Endometrial microvascular endothelial cells (primary cell): Measurements from ENCODE around the gene SLC19A2. TPM values are rescaled to one million over a fixed set of nuclear protein-coding genes. Genes with fewer than 3 reads are reported as not detected.
"Not testable (repeated sequence)": the region's sequence is repeated elsewhere in the genome, so short reads cannot be mapped to it uniquely, and the experiment has no call there.

ENCODE experiments used
- in situ Hi-C: cut with HindIII; loops from 2 replicates; pipeline ENCODE4 v1.10.0; 2017; ENCODE audit warnings: low sequenced_read_pairs, low pct_unique_long_range_greater_than_20kb; ENCODE audit errors: inconsistent ontology term
- total RNA-seq: library from RNA; depleted of rRNA; stranded (reverse); fragments of >200 nt; gene quantifications from one replicate; pipeline ENCODE4 v1.2.3, GENCODE V29; 2015; ENCODE audit errors: inconsistent ontology term

SLC19A2 gene
- total RNA-seq, 1 donor from 2014 or later = 12.7 TPM

DNA sequence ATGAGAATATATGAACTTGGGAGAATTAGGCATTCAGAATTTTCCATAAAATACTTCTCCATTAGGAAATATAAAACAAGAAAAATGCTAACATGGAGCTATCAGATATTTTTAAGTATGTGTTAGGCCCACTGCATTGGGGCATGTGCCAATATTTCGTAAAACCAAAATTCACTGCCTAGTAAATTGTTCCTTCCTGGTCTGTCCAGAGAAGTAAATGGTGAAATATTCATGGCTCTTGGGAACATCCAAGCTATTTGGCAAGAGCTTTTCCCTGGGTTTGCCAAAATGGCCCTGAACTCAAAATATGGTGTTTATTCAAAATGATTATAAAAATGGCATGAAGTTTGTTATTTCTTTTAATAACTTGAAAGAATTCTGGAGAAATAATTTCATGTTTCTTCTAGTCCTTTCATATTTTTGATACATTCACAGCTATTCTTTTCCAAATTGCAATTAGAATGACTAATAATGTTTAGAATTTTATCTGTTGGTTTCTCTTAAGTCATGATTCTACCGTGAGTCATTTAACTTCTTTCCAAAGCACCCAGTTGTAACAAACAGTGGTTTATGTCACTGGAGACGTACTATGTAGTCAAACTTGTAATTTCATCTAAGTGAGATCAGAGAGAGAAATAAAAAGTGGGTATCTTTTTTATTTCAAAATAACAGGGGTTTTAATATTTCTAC lies 25.7 kb upstream of the SLC19A2 start:
- in situ Hi-C loops = no loop called here

DNA sequence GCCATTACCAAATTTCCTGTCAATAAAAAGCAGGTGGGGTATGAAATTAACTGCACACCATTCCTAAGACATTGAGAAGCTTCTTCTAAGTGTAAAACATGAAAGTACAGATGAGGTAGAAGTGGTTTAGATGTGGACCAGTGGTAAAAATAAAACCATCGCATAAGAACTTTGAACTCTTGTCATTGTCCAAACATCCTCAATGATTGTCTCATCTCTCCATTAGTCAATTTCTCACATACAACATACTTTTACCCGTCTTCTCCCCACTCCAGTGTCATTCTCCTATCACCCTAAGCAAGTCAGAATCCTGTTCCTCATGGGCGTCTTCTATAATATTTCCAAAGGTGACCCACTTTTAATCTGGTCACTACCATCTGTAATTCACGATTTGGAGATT lies 24.3 kb upstream of the SLC19A2 start:
- in situ Hi-C loops = no loop called here

DNA sequence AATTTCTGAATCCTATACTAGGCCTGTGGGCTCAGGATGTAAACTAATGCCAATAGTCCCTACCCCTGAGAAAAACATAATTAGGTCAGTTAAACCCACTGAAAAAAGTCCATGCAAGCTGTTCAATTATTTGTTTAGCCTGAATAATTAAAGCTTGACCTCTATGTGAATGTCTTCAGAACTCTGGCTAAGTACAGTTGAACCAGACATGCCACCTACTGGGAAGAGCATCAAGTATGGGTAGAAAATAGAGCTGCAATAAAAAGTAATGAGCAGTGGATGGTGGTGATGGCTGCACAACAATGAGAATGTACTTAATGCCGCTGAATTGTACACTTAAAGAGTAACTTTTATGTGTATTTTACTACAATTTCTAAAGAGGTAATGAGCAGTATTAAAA lies 23.6 kb upstream of the SLC19A2 start:
- in situ Hi-C loops = no loop called here

DNA sequence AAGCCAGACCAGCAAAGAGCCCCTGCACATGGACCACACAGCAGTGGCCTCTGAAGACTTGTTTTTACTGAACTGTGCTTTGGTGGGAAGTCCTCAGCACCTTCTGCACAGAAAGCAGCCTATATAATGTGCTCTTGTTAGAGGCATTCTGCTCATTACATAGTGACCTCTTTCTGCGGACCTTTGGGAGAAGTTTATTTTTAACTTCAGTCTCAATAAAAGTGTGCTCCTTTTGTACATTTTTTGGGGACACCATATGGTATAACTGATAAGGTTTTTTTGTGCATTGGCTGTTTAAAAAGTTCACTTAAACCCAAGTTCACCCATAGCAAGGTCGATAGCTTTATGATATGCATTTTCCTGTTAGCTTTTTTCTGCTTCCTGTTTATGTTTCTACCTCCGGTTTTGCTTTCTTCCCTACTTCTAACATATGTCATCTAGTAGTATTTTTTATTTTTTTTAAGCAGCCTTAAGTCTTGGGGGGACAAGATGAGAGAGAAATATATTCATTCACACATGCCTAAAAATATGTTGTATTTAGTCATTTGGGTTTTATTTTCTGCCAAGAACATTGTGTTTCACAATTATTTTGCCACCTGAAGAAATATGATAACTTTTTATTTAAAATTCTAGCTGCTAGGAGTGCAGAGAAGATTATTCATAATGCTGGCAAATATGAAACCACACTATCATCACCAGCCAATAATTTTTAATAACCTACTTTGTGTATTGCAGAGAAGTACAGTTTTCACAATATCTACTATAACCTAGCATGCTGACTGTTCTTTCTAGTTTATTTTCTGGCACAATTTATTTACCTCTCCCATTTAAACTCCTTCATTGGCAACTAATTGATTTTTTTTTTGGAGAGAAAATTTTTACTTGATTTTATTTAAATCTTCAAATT lies 22.9 kb upstream of the SLC19A2 start:
- in situ Hi-C loops = no loop called here

DNA sequence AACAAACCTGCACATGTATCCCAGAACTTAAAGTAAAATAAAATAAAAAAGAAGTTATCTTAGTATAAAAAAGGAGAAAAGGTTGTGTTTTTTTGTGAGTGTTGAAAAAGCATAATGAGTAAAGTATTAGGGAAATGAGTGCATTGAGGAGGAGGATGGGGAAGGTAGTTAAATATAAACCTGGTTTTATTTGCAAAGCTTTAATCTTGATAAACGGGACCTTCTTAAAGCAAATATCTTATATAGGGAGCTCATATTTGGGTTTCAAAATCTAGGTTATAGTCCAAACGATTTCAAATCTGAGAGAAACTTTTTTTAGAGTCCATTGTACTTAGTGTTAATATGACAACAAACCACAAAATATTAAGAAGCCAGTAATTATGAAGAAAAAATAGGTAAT lies 21.7 kb upstream of the SLC19A2 start:
- in situ Hi-C loops = no loop called here

DNA sequence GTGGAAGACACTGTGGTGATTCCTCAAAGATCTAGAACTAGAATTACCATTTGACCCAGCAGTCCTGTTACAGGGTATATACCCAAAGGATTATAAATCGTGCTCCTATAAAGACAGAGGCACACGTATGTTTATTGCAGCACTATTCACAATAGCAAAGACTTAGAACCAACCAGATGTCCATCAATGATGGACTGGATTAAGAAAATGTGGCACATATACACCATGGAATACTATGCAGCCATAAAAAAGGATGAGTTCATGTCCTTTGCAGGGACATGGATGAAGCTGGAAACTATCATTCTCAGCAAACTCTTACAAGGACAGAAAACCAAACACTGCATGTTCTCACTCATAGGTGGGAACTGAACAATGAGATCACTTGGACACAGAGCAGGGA lies 17.9 kb upstream of the SLC19A2 start:
- in situ Hi-C loops = not testable (repeated sequence)

DNA sequence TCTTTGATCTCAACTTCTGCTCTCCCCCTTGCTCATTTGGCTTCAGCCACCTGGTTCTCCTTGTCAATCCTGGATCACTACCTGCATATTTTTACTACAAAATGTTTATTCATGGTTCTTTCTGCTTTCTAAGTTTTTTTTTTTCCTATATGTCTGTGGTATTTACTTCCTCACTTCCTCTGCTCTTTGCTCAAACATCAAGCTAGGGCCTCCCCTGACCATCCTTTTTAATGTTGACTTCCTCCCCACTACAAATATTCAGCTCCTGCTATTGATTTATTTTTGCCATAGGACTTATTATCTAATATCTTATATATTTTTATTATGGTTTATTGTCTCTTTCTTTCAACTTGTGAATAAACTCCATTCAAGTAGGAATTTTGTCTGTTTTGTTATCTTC lies 14.1 kb upstream of the SLC19A2 start:
- in situ Hi-C loops = no loop called here

DNA sequence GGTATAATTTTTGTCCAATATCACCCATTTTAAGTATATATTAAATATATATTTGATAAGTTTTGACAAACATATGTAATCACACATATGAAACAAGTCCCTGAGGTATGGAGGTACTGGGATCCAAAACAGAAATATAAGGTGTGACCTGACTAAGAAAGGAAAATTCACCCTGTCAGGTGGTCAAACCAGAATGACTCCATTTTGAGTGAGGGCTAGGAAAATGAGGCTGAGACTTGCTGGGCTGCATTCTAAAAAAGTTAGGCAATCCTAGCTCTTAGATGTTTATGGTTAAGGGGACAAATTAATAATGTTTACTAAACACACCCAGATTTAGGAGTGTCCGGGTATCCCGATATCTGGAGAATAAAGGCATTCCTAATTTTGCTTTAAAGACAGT lies 11.6 kb upstream of the SLC19A2 start:
- in situ Hi-C loops = no loop called here

DNA sequence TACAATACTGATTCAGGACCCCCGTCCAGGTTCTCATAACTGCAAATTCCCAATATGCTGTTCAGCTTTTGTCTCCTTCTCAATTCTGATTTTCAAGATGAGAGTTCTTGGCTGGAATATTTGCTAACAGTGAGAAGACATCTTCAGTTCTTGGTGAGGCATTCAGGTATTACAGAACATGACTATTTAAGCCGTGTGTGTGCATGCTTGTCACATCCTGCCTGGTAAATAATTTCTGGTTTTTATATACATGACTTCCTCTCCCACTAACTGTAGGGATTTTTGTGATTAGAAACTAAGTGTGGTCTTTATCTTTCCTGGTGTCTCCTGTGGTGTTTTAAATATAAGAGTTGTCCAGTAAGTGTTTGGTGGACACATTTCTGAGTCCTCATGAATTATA lies 10.2 kb upstream of the SLC19A2 start:
- in situ Hi-C loops = no loop called here

DNA sequence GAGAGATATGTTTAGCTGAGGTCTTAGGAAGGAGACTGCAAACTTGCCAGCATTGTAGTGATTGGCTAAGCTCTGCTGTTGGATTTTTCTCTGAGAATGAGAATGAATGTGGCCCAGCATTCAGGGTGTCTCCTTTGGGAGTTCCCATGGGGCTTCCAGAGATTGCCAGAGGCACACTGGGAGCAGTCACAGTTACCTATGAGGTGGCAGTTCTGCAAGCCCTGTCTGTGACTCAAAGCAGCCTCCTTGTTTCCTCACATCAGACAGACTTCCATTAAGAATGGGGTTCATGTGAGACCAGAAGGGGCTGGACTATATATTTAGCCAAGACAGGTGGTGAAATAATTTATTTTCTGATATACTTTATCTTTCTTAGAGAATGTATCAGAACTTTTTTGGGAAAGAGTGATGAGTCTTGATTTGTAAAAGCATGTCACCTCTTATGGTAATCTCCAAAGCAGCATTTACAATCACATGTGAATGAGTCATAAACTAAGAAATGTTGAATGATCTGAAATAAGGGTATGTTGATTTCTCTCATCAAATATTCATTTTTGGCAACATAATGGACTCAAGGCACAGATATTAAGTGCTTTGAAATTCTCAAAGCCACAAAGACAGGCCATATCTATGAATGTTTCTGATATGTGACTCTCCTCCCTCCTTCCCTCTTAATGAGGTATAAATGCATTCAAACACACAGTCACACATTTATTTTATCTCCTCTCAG lies 9.5 kb upstream of the SLC19A2 start:
- in situ Hi-C loops = no loop called here

DNA sequence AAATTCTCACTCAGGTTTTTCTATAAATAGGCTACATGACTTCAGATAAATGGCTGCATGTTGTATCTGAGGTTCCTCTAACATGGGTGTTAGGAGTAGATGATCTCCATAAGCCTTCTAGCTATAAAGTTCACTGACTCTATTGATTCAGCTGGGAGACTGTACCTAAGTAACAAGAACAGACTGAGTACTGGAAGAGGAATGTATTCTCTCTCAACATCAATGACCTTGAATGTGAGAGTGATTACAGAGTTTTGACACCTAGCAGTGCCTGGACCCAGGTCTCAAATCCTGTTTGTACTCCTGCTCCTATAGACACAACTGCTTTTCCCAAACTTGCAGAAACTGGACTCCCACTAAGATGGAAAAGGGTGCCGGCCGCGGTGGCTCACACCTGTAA lies 8.6 kb upstream of the SLC19A2 start:
- in situ Hi-C loops = no loop called here

DNA sequence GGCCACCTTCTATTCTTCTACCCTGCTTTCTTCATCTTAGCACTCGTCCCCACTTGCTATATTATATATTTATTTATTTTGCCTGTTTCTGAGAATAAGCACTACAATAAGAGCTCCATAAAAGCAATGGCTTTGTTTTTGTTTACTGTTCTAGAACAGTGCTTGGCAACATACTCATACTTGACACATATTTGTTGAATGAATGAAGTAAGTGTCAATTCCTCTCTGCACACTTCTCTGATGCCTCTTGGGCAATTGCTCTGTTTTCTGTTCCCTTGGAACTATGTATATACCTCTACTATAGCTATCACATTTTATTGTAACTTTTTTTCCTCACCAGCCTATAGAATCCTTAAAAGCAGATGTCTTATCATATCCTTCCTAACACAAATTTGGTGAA lies 7.5 kb upstream of the SLC19A2 start:
- in situ Hi-C loops = no loop called here

DNA sequence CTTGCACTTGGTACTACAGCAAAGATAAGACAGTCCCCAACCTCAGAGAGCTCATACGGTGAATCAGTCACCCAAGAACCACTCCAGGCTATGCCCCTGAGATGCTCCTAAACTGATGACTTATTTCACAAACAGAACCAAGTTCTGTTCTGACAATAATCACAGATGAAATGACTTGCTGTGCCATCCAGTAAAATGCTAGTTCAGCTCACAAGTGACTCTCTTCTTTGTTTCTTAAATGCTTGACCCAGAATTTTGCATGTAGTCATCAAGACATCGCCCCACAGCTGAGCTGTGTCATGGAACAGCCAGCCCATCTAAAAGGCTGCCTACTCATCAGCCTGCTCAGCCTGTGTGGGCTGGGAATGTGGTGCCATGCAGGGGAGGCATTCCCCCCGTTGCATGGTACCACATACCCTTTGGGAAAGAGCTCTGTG lies 6.1 kb upstream of the SLC19A2 start:
- in situ Hi-C loops = no loop called here

DNA sequence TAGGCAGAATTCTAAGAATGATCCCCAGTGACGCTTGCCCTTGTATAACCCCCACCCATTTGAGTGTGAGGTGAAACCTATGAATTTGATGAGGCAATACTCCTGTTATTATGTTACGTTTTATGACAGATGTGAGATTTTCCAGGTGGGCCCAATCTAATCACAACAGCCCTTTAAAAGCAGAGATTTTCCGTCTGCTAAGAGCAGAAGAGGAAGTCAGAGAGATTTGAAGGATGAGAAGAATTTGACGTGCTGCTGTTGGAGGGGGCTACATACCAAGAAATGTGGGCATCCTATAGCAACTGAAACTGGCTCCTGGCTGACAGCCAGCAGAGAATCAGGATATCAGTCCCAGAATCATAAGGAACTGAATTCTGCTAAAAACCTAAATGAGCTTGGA lies 2.4 kb upstream of the SLC19A2 start:
- in situ Hi-C loops = no loop called here

DNA sequence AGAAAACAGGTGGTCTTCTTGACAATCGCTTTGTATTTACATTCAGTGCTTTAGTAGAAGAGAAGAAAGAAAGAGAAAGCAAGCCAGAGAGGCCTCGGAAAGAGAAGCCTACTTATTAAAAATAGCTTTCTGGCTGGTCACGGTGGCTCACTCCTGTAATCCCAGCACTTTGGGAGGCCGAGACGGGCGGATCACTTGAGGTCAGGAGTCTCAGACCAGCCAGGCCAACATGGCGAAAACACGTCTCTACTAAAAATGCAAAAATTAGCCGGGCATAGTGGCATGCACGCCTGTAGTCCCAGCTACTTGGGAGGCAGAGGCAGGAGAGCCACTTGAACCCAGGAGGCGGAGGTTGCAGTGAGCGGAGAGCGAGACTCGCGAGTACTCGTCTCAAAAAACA lies 1.8 kb upstream of the SLC19A2 start:
- in situ Hi-C loops = no loop called here

DNA sequence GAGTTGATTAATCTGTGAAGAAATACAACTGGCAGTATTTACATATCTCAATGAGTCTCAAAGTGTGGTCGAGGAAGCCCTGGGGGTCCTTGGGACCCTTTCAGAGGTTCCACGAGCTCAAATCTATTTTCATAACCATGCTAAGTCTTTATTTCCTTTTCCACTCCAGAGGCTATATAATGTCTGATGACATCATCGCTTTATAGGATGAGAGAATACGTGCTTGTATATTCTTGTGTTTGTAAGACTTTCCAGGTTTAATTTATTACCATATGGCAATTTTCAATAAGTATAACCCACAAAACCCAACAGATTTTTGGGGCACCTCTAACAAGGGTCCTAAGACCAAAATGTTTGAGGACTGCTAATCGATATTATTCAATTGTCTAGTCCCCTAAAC lies 1.4 kb upstream of the SLC19A2 start:
- in situ Hi-C loops = no loop called here

DNA sequence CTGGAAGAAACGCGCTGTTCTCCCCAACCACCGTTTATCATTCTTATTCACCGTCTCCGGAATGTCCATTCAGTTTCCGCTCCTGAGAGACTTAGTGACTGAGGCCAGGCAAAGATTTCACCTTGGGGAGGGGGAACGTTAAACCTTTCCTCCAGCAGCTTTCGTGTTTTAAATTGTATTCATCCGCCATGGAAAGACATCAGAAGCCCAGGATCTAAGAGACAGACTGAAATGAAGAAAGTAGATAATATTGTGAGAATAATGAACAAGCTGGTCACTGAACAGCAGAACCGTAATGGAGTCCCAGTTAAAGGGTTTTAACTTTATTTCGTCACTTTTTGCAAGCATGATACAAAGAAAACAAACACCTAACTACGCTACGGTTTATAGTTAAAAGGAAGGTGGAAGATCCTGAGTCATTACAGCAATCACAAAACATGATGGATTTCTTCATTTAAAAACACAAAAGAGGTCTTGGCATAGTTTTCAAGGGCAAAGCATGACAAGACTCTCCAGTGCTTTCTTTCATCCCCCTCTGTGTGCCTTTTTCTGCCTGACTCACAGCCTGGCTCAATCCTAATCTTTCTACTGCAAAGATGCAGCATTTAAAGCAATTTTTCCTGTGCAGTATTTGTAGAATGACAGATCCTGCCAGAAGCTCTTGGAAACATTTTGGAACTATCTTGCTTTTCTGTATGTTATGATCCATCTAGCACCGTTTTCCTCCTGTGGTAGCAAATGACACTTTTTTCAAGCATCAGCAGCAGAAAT lies 722 bp upstream of the SLC19A2 start:
- in situ Hi-C loops = no loop called here

DNA sequence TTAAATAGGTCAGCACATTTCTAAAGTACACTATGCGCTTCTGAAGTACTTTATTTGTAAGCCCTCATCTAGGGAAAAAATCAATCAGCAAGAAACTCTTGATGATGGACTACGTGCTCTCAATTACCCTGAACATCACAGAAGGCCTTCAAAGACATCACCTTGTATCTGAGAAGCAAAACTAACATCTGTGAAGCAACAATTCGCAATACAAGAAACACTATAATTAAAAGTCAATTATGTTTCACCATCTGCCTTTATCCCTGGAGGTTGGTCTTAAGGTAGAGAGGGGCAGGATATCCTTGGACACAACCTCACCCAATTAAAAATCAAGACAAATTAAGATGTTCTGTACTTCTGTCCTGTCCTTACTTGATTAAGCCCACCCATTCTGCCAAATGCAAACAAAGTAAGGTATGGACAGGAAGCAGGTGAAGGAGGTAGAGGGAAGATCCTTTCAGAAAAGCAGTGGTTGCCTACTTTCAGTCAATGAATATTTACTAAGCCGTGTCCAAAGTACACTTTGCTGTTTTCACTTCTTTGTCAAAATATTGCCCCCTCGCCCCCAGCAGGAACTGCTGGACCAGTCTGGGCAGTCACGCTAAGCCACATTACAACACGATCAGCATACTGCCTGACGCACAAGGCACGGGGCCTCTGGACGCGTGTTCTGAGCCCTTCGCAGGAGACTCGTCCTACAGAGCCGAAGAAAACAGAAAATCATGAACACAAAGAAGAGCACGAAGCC lies 887 bp downstream of the SLC19A2 start:
- in situ Hi-C loops = no loop called here
